ENCODE measurements around the gene SCGB1C1. TPM values are rescaled to one million over a fixed set of nuclear protein-coding genes. Genes with fewer than 3 reads are reported as not detected.

Gene SCGB1C1
- polyA plus RNA-seq, 1 donor (not counting 4 experiments of a cell fraction or from before 2014, with no cell fraction given), result not detected

DNA sequence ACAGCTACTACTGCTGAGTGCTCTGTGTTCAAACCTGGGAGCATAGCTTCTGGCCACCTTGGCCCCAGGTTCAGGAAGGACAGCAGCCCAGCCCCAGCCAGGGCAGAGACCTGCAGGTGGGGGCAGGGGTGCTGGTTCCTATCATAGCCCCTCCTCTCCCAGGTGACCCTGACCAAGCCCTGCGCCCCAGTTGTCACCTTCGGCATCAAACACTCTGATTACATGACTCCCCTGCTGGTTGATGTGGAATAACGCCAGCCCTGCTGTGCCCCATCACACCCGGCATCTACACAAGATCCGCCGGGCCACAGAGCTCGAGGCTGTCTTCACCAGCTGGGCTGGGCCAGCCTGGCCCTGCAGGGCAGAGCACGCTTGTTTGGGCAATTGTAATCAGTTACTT, 6.9 kb downstream of the SCGB1C1 start:
- dilution Hi-C loops (cut with MboI; ENCODE audit: extremely low pct_ligation_motif_present, low sequenced_read_pairs), result no loop called here

DNA sequence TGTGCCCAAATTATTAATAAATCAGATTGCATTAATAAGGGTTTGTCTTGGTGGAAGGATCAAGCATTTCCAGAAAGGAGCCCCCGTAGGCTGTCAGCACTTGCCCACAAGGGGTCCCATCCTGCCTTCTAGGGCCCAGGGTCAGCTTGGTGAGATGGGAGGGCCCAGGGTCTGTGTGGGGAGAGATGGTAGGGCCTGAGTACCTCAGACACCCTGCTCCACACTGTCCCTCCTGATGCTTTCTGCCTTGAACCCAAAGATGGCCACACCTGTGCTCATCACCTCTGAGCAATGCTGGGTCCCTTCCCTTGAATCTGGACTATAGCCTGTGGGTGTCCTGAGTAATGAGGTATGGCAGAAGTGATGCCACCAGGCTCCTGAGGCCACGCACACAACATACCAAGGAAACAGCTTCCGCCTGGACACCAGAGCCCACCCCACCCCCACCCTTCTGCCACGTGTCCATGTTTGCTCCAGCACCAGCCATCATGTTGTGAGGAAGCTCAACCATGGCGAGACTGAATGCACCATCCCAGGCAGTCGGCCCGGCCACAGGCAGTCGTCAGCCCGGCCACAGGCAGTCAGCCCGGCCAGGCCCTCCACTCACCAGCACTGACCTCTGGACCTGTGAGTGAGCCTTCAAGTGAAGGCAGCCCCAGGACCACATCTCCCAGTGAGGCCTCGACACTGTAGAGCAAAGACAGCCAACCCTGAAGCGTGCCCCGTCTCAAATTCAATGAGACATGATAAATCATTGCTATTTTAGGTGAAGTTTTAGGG, 7.5 kb downstream of the SCGB1C1 start:
- H3K9ac ChIP-seq (ENCODE audit: control insufficient read depth, extremely low read depth, insufficient read depth, low read length), result no peak overlapping the region
- no peaks in the 10 kb centered on the region for H3K9me1 ChIP-seq (ENCODE audit: control insufficient read depth, extremely low read depth, insufficient read depth, low read length)
- FAIRE-seq, result no peak
- no peak for DNase-seq (ENCODE audit: low read depth, low spot score)
- H3K9me3 ChIP-seq (ENCODE audit: control insufficient read depth, low read depth, low read length), result no peaks in the 10 kb centered on the region
- H3K27me3 ChIP-seq (ENCODE audit: control insufficient read depth, extremely low read depth, insufficient read depth, low read length), result no peaks in the 10 kb centered on the region
- H3K4me3 ChIP-seq (ENCODE audit: control insufficient read depth in 2 of 3, extremely low read depth in 1 of 3, insufficient read depth in 2 of 3, low read depth in 1 of 3, low read length in 3 of 3), result no peak overlapping the region
- no peak overlapping the region for H2AFZ ChIP-seq (ENCODE audit: control insufficient read depth, low read length)
- peaks cover 20% of the 10 kb centered on the region for H3K79me2 ChIP-seq (ENCODE audit: control insufficient read depth, insufficient read depth, low read length)
- no peak overlapping the region for H3K27ac ChIP-seq (ENCODE audit: control insufficient read depth, insufficient read depth, low read length)
- H3K4me2 ChIP-seq (ENCODE audit: control insufficient read depth, extremely low read depth, insufficient read depth, low read depth, low read length), result no peak overlapping the region
- dilution Hi-C loops (cut with MboI; ENCODE audit: extremely low pct_ligation_motif_present, low sequenced_read_pairs), result no loop called here
- TF ChIP-seq, protein P1, sequence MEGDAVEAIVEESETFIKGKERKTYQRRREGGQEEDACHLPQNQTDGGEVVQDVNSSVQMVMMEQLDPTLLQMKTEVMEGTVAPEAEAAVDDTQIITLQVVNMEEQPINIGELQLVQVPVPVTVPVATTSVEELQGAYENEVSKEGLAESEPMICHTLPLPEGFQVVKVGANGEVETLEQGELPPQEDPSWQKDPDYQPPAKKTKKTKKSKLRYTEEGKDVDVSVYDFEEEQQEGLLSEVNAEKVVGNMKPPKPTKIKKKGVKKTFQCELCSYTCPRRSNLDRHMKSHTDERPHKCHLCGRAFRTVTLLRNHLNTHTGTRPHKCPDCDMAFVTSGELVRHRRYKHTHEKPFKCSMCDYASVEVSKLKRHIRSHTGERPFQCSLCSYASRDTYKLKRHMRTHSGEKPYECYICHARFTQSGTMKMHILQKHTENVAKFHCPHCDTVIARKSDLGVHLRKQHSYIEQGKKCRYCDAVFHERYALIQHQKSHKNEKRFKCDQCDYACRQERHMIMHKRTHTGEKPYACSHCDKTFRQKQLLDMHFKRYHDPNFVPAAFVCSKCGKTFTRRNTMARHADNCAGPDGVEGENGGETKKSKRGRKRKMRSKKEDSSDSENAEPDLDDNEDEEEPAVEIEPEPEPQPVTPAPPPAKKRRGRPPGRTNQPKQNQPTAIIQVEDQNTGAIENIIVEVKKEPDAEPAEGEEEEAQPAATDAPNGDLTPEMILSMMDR (optimal IDR thresholded peaks at IDR 0.05 in 1 of 3, IDR thresholded peaks at IDR 0.05 in 1 of 3, conservative IDR thresholded peaks at IDR 0.05 in 1 of 3; ENCODE audit: extremely low read depth in 1 of 3, insufficient read depth in 2 of 3, low read length in 3 of 3), result no peak
- no peak for TF ChIP-seq EZH2 (IDR thresholded peaks at IDR 0.05; ENCODE audit: low read length)
- peaks cover 19 to 25% of the 10 kb centered on the region in 2 experiments for H3K36me3 ChIP-seq (ENCODE audit: control insufficient read depth in 2 of 2, extremely low read depth in 1 of 2, insufficient read depth in 2 of 2, low read length in 2 of 2)
- peaks cover under 1% of the 10 kb centered on the region for H4K20me1 ChIP-seq (ENCODE audit: control insufficient read depth, extremely low read depth, insufficient read depth, low read length)
- H3K4me1 ChIP-seq (ENCODE audit: control insufficient read depth, extremely low read depth, insufficient read depth, low read length), result no peaks in the 10 kb centered on the region

More for the DNA sequence above, 6.9 kb downstream of the SCGB1C1 start:
- H3K36me3 ChIP-seq (ENCODE audit: control insufficient read depth in 2 of 2, extremely low read depth in 1 of 2, insufficient read depth in 2 of 2, low read length in 2 of 2), result peaks cover 12 to 19% of the 10 kb centered on the region in 2 experiments
- H3K9me1 ChIP-seq (ENCODE audit: control insufficient read depth, extremely low read depth, insufficient read depth, low read length), result no peaks in the 10 kb centered on the region
- no peak overlapping the region for H2AFZ ChIP-seq (ENCODE audit: control insufficient read depth, low read length)
- H3K9me3 ChIP-seq (ENCODE audit: control insufficient read depth, low read depth, low read length), result no peaks in the 10 kb centered on the region
- H3K4me3 ChIP-seq (ENCODE audit: control insufficient read depth in 2 of 3, extremely low read depth in 1 of 3, insufficient read depth in 2 of 3, low read depth in 1 of 3, low read length in 3 of 3), result no peak overlapping the region
- no peaks in the 10 kb centered on the region for H4K20me1 ChIP-seq (ENCODE audit: control insufficient read depth, extremely low read depth, insufficient read depth, low read length)
- no peaks in the 10 kb centered on the region for H3K27me3 ChIP-seq (ENCODE audit: control insufficient read depth, extremely low read depth, insufficient read depth, low read length)
- TF ChIP-seq, protein P1 (optimal IDR thresholded peaks at IDR 0.05 in 1 of 3, IDR thresholded peaks at IDR 0.05 in 1 of 3, conservative IDR thresholded peaks at IDR 0.05 in 1 of 3; ENCODE audit: extremely low read depth in 1 of 3, insufficient read depth in 2 of 3, low read length in 3 of 3), result no peak
- no peak for TF ChIP-seq EZH2 (IDR thresholded peaks at IDR 0.05; ENCODE audit: low read length)
- no peak overlapping the region for H3K4me2 ChIP-seq (ENCODE audit: control insufficient read depth, extremely low read depth, insufficient read depth, low read depth, low read length)
- no peak for FAIRE-seq
- no peaks in the 10 kb centered on the region for H3K4me1 ChIP-seq (ENCODE audit: control insufficient read depth, extremely low read depth, insufficient read depth, low read length)
- no peak overlapping the region for H3K9ac ChIP-seq (ENCODE audit: control insufficient read depth, extremely low read depth, insufficient read depth, low read length)
- no peak overlapping the region for H3K27ac ChIP-seq (ENCODE audit: control insufficient read depth, insufficient read depth, low read length)
- DNase-seq (ENCODE audit: low read depth, low spot score), result no peak
- H3K79me2 ChIP-seq (ENCODE audit: control insufficient read depth, insufficient read depth, low read length), result peaks cover 14% of the 10 kb centered on the region
